WTC11 (cell line): ENCODE measurements around the gene ICA1. TPM values are rescaled to one million over a fixed set of nuclear protein-coding genes. Genes with fewer than 3 reads are reported as not detected.

Experiments used
- ATAC-seq: fragments of 200-7000 bp; cut with Tn5 transposase; 2 replicates; pipeline ENCODE4 v1.10.0; 2021; ENCODE audit warnings: mild to moderate bottlenecking, moderate library complexity
- CTCF ChIA-PET: fragments of 300-600 bp; sonication (Branson Sonifier 250); formaldehyde crosslinking; loops from one replicate; lab custom pipeline; 2021; ENCODE audit warnings: antibody characterized with exemption; lab: Charles Lee
- POLR2A ChIA-PET: fragments of 350-600 bp; sonication (Branson Sonifier 250); formaldehyde crosslinking; loops from one replicate; lab custom pipeline; 2021; ENCODE audit warnings: antibody characterized with exemption; lab: Charles Lee
- DNase-seq: peaks from one replicate; pipeline ENCODE4 v3.0.0; 2021; ENCODE audit warnings: low spot score
- H3K27ac Mint-ChIP-seq: 2 replicates; pipeline ENCODE4 v1.8.0; 2021; ENCODE audit warnings: mixed read lengths
- H3K27me3 Mint-ChIP-seq: 2 replicates; pipeline ENCODE4 v1.8.0; 2021; ENCODE audit warnings: low read depth, mild to moderate bottlenecking, moderate library complexity, mixed read lengths
- H3K36me3 Mint-ChIP-seq: 2 replicates; pipeline ENCODE4 v1.8.0; 2021; ENCODE audit warnings: mixed read lengths
- H3K4me1 Mint-ChIP-seq: 2 replicates; pipeline ENCODE4 v1.8.0; 2022; ENCODE audit warnings: mixed read lengths
- H3K4me3 Mint-ChIP-seq: 2 replicates; pipeline ENCODE4 v1.8.0; 2021; ENCODE audit warnings: mild to moderate bottlenecking, moderate library complexity, mixed read lengths
- H3K9me3 Mint-ChIP-seq: 2 replicates; pipeline ENCODE4 v1.8.0; 2021; ENCODE audit warnings: mixed read lengths
- ATF2 ChIP-seq: sonication (generic); formaldehyde crosslinking; IDR thresholded peaks from 2 replicates; pipeline ENCODE4 v1.8.1; 2022; ENCODE audit warnings: low read depth, missing genetic modification reagents, borderline replicate concordance
- ATF3 ChIP-seq: sonication (generic); formaldehyde crosslinking; conservative IDR thresholded peaks from 2 replicates; pipeline ENCODE4 v1.8.1; 2022; ENCODE audit warnings: mild to moderate bottlenecking, missing genetic modification reagents
- CBFB ChIP-seq: sonication (generic); formaldehyde crosslinking; IDR thresholded peaks from 2 replicates; pipeline ENCODE4 v1.8.1; 2022; ENCODE audit warnings: mild to moderate bottlenecking, low read depth, missing genetic modification reagents
- E2F1 ChIP-seq: sonication (generic); formaldehyde crosslinking; IDR thresholded peaks from 2 replicates; pipeline ENCODE4 v1.8.0; 2022; ENCODE audit warnings: mild to moderate bottlenecking, missing genetic modification reagents
- ERG ChIP-seq: fragments of 250-450 bp; sonication (Bioruptor Pico); IDR thresholded peaks from 2 replicates; pipeline ENCODE4 v1.8.0; 2021; ENCODE audit warnings: mild to moderate bottlenecking
- FOXJ3 ChIP-seq: sonication (generic); formaldehyde crosslinking; IDR thresholded peaks from 2 replicates; pipeline ENCODE4 v1.9.0; 2021; ENCODE audit warnings: missing genetic modification reagents, mild to moderate bottlenecking, borderline replicate concordance
- GRHL2 ChIP-seq: fragments of 250-450 bp; sonication (Bioruptor Pico); IDR thresholded peaks from 2 replicates; pipeline ENCODE4 v1.8.0; 2022; ENCODE audit warnings: mild to moderate bottlenecking, moderate library complexity; ENCODE audit not compliant: insufficient replicate concordance, severe bottlenecking
- HMGA2 ChIP-seq: fragments of 250-450 bp; sonication (Bioruptor Pico); IDR thresholded peaks from 2 replicates; pipeline ENCODE4 v1.4.0; 2021; ENCODE audit warnings: mild to moderate bottlenecking, moderate library complexity
- KAT7 ChIP-seq: sonication (generic); formaldehyde crosslinking; IDR thresholded peaks from 2 replicates; pipeline ENCODE4 v1.8.1; 2023; ENCODE audit warnings: missing genetic modification reagents, mild to moderate bottlenecking, borderline replicate concordance
- MAX ChIP-seq: sonication (generic); formaldehyde crosslinking; IDR thresholded peaks from 2 replicates; pipeline ENCODE4 v1.8.0; 2022; ENCODE audit warnings: mild to moderate bottlenecking, missing genetic modification reagents
- NFE2L1 ChIP-seq: sonication (generic); formaldehyde crosslinking; IDR thresholded peaks from 2 replicates; pipeline ENCODE4 v1.8.1; 2023; ENCODE audit warnings: missing genetic modification reagents
- NFYB ChIP-seq: sonication (generic); formaldehyde crosslinking; conservative IDR thresholded peaks from 2 replicates; pipeline ENCODE4 v1.8.0; 2022; ENCODE audit warnings: low read depth, missing genetic modification reagents
- OVOL2 ChIP-seq: fragments of 250-450 bp; sonication (Bioruptor Pico); IDR thresholded peaks from 2 replicates; pipeline ENCODE4 v1.9.0; 2021; ENCODE audit warnings: mild to moderate bottlenecking, borderline replicate concordance
- RORB ChIP-seq: fragments of 250-450 bp; sonication (Bioruptor Pico); IDR thresholded peaks from 2 replicates; pipeline ENCODE4 v1.9.0; 2021; ENCODE audit warnings: mild to moderate bottlenecking
- SOX15 ChIP-seq: fragments of 250-450 bp; sonication (Bioruptor Pico); IDR thresholded peaks from 2 replicates; pipeline ENCODE4 v1.9.0; 2021; ENCODE audit warnings: mild to moderate bottlenecking
- STAT6 ChIP-seq: sonication (generic); formaldehyde crosslinking; conservative IDR thresholded peaks from 2 replicates; pipeline ENCODE4 v1.8.1; 2023; ENCODE audit warnings: mild to moderate bottlenecking, low read depth, missing genetic modification reagents, moderate library complexity
- ZBTB21 ChIP-seq: sonication (generic); formaldehyde crosslinking; IDR thresholded peaks from 2 replicates; pipeline ENCODE4 v1.8.1; 2023; ENCODE audit warnings: mild to moderate bottlenecking, missing genetic modification reagents, borderline replicate concordance
- ZNF121 ChIP-seq: sonication (generic); formaldehyde crosslinking; IDR thresholded peaks from 2 replicates; pipeline ENCODE4 v1.8.0; 2023; ENCODE audit warnings: missing genetic modification reagents
- ZNF396 ChIP-seq: fragments of 250-450 bp; sonication (Bioruptor Pico); IDR thresholded peaks from 2 replicates; pipeline ENCODE4 v1.8.0; 2021; ENCODE audit warnings: mild to moderate bottlenecking, moderate library complexity, borderline replicate concordance
- ZNF512 ChIP-seq: sonication (generic); formaldehyde crosslinking; IDR thresholded peaks from 2 replicates; pipeline ENCODE4 v1.8.1; 2022; ENCODE audit warnings: missing genetic modification reagents, borderline replicate concordance
- total RNA-seq: library from RNA; stranded (reverse); gene quantifications from 3 replicates; pipeline ENCODE4 v1.2.3, GENCODE V29; 2021

Gene ICA1
- total RNA-seq, 1 experiment from 2014 or later, result 31.2 TPM

GRCh38 chr7:8133188-8133848 lies 128.6 kb downstream of the ICA1 start (continued):
- no peak for TF ChIP-seq FOXJ3 (CRISPR knock-in tag)
- TF ChIP-seq SOX15 (CRISPR knock-in tag), result no peak

GRCh38 chr7:8131694-8132605 lies 130.0 kb downstream of the ICA1 start:
- Mint-ChIP-seq H3K9me3 (no peaks in the 10 kb centered on the region), H3K4me3 (no peak overlapping the region), H3K27me3 (no peaks in the 10 kb centered on the region), H3K27ac (no peak overlapping the region), H3K36me3 (0 out of 2 replicates have a peak, but pooled peaks cover 4% of the 10 kb centered on the region), H3K4me1 (no peaks in the 10 kb centered on the region)
- TF ChIP-seq KAT7, result no peak
- no peak for TF ChIP-seq ZNF121
- no peak for TF ChIP-seq ZBTB21 (CRISPR knock-in tag)
- TF ChIP-seq GRHL2, result no peak
- no peak for TF ChIP-seq ATF2 (CRISPR knock-in tag)
- no peak for TF ChIP-seq ZNF512 (CRISPR knock-in tag)
- no peak for TF ChIP-seq ATF3 (CRISPR knock-in tag)
- TF ChIP-seq MAX (CRISPR knock-in tag), result no peak
- no peak for TF ChIP-seq STAT6
- TF ChIP-seq HMGA2 (CRISPR knock-in tag), result no peak
- TF ChIP-seq CBFB (CRISPR knock-in tag), result no peak
- TF ChIP-seq RORB (CRISPR knock-in tag), result no peak
- no peak for TF ChIP-seq NFYB
- CTCF ChIA-PET, result no interaction called here
- DNase-seq, result no peak
- no peak for ATAC-seq
- POLR2A ChIA-PET, result no interaction called here

- 0 out of 2 replicates have a peak, but pooled peaks cover 4% of the 10 kb centered on the region for H3K36me3 Mint-ChIP-seq
- DNase-seq, result no peak
- ChIA-PET POLR2A (no interaction called here), CTCF (no interaction called here)
- H3K4me1 Mint-ChIP-seq, result peaks cover 4% of the 10 kb centered on the region
- ATAC-seq, result no peak
- no peak overlapping the region for H3K27ac Mint-ChIP-seq
- H3K27me3 Mint-ChIP-seq, result no peaks in the 10 kb centered on the region
- H3K9me3 Mint-ChIP-seq, result no peaks in the 10 kb centered on the region
- H3K4me3 Mint-ChIP-seq, result no peak overlapping the region
- TF ChIP-seq OVOL2, result no peak
- TF ChIP-seq STAT6, result no peak
- no peak for TF ChIP-seq NFE2L1 (CRISPR knock-in tag)
- no peak for TF ChIP-seq SOX15 (CRISPR knock-in tag)
- TF ChIP-seq HMGA2 (CRISPR knock-in tag), result no peak
- TF ChIP-seq ERG (CRISPR knock-in tag), result no peak
- TF ChIP-seq ZNF396 (CRISPR knock-in tag), result no peak
- no peak for TF ChIP-seq KAT7
- TF ChIP-seq E2F1 (CRISPR knock-in tag), result no peak
These were observed 131.3 kb downstream of the ICA1 start for GRCh38 chr7:8130663-8131062.
